ENCODE data around the gene OR52H1. TPM values are rescaled to one million over a fixed set of nuclear protein-coding genes. Genes with fewer than 3 reads are reported as not detected.

OR52H1 gene
- total RNA-seq, 1 donor from 2014 or later = 0.90 TPM

GRCh38 chr11:5564259-5565019 lies 16.1 kb upstream of the OR52H1 start:
- no peaks in the 10 kb centered on the region for H3K9me3 ChIP-seq
- H3K4me3 ChIP-seq = no peak overlapping the region
- TF ChIP-seq, protein P1, sequence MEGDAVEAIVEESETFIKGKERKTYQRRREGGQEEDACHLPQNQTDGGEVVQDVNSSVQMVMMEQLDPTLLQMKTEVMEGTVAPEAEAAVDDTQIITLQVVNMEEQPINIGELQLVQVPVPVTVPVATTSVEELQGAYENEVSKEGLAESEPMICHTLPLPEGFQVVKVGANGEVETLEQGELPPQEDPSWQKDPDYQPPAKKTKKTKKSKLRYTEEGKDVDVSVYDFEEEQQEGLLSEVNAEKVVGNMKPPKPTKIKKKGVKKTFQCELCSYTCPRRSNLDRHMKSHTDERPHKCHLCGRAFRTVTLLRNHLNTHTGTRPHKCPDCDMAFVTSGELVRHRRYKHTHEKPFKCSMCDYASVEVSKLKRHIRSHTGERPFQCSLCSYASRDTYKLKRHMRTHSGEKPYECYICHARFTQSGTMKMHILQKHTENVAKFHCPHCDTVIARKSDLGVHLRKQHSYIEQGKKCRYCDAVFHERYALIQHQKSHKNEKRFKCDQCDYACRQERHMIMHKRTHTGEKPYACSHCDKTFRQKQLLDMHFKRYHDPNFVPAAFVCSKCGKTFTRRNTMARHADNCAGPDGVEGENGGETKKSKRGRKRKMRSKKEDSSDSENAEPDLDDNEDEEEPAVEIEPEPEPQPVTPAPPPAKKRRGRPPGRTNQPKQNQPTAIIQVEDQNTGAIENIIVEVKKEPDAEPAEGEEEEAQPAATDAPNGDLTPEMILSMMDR (IDR thresholded peaks at IDR 0.05) = no peak
- no peaks in the 10 kb centered on the region for H3K4me1 ChIP-seq
- no peak overlapping the region for H3K27ac ChIP-seq
- intact Hi-C loops (cut with DNase I) = no loop called here
- H3K36me3 ChIP-seq = no peaks in the 10 kb centered on the region
- DNase-seq (no peak), ATAC-seq (no peak)
- H3K27me3 ChIP-seq = no peaks in the 10 kb centered on the region

DNA sequence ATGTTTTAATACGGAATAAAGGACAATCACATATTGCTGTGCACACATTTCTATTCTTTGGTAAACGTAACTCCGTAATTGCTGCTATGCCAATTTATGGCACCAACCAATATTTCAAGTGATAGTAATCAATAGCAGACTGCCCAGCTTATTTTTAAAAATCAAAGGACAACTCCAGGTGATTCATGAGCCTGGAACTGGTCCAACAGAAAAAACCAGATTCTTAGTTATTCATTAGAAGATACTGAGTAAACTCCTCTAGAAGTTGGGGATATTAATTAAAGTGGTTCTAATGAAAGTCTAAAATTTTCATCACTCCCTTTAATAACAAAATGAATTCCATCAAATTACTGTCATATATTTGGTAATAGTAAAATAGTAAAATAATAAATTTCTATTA lies 9.4 kb upstream of the OR52H1 start:
- TF ChIP-seq, protein P1 (IDR thresholded peaks at IDR 0.05) = no peak
- intact Hi-C loops (cut with DNase I) = no loop called here

GRCh38 chr11:5556596-5557188 lies 8.4 kb upstream of the OR52H1 start:
- Histone ChIP-seq H3K4me1 (no peaks in the 10 kb centered on the region), H3K27ac (no peak overlapping the region), H3K27me3 (no peaks in the 10 kb centered on the region), H3K9me3 (no peaks in the 10 kb centered on the region), H3K36me3 (no peaks in the 10 kb centered on the region), H3K4me3 (no peak overlapping the region)
- no peak for DNase-seq
- ATAC-seq = no peak
- TF ChIP-seq, protein P1 (IDR thresholded peaks at IDR 0.05) = no peak
- intact Hi-C loops (cut with DNase I) = no loop called here

More for the DNA sequence above, 9.4 kb upstream of the OR52H1 start:
- DNase-seq (no peak), ATAC-seq (no peak)
- Histone ChIP-seq H3K9me3 (no peaks in the 10 kb centered on the region), H3K4me3 (no peak overlapping the region), H3K36me3 (no peaks in the 10 kb centered on the region), H3K27me3 (no peaks in the 10 kb centered on the region), H3K27ac (no peak overlapping the region), H3K4me1 (no peaks in the 10 kb centered on the region)

GRCh38 chr11:5553343-5553742 lies 5.0 kb upstream of the OR52H1 start:
- Histone ChIP-seq H3K27me3 (no peaks in the 10 kb centered on the region), H3K4me1 (no peaks in the 10 kb centered on the region), H3K4me3 (no peak overlapping the region), H3K9me3 (no peaks in the 10 kb centered on the region), H3K36me3 (no peaks in the 10 kb centered on the region), H3K27ac (no peak overlapping the region)
- intact Hi-C loops (cut with DNase I) = no loop called here
- ATAC-seq (no peak), DNase-seq (no peak)
- TF ChIP-seq, protein P1 (IDR thresholded peaks at IDR 0.05) = no peak

GRCh38 chr11:5550440-5551095 lies 2.2 kb upstream of the OR52H1 start:
- ATAC-seq (no peak), DNase-seq (no peak)
- H3K27me3 ChIP-seq = no peaks in the 10 kb centered on the region
- intact Hi-C loops (cut with DNase I) = no loop called here
- no peaks in the 10 kb centered on the region for H3K36me3 ChIP-seq
- no peaks in the 10 kb centered on the region for H3K9me3 ChIP-seq
- H3K27ac ChIP-seq = no peak overlapping the region
- TF ChIP-seq, protein P1 (IDR thresholded peaks at IDR 0.05) = no peak
- no peaks in the 10 kb centered on the region for H3K4me1 ChIP-seq
- no peak overlapping the region for H3K4me3 ChIP-seq
